ENCODE measurements around the gene MYL12B. TPM values are rescaled to one million over a fixed set of nuclear protein-coding genes. Genes with fewer than 3 reads are reported as not detected.

MYL12B gene
- total RNA-seq = 535 and 537 TPM in 2 replicates

DNA sequence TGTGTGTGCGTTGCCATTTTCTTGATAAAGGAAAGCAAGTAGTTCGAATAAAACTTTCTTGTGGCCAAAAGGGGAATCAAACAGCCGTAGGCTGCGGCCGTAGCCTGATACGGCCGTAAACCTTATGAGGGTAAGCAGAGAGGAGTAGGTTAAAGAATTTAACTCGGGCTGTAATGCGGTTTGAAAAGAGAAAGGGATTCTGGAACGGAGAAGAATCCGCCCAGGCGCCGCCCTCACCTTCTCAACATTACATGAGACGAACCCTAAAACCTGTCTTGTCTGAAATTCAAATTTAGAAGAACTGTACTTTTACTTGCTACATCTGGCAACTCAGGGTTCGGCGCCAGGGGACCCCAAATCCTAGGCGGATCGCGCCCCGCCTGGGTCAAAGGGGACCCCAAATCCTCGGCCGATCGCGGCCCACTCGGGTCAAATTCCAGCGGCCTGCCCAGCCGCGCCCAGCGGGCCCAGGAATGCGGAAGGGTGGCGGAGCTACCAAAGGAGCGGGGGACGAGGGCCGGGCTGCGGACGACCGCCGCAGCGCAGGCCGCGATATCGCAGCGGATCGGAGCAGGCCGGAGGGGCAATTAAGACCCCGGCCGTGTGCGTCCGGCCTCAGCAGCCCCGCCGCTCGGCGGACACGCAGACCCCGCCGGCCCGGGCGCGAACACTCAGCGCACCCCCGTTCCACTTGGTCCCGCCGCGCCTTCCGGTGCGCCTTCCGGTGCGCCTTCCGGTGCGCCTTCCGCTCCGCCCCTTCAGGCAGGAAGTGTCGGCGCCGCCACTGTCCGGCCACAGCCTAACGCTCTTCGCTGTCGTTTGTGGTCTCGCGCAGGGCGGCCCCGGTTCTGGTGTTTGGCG, at the start of gene MYL12B:
MYL12B (plus strand) TSS at position 761 of the 861 bp plus-strand sequence. CDS start 10,766 bp downstream, outside the sequence.
- no peak for DNase-seq (ENCODE audit: low read depth)
- no peaks in the 10 kb centered on the region for H3K36me3 ChIP-seq (ENCODE audit: control insufficient read depth, insufficient read depth, low read length)
- TF ChIP-seq, protein P1, sequence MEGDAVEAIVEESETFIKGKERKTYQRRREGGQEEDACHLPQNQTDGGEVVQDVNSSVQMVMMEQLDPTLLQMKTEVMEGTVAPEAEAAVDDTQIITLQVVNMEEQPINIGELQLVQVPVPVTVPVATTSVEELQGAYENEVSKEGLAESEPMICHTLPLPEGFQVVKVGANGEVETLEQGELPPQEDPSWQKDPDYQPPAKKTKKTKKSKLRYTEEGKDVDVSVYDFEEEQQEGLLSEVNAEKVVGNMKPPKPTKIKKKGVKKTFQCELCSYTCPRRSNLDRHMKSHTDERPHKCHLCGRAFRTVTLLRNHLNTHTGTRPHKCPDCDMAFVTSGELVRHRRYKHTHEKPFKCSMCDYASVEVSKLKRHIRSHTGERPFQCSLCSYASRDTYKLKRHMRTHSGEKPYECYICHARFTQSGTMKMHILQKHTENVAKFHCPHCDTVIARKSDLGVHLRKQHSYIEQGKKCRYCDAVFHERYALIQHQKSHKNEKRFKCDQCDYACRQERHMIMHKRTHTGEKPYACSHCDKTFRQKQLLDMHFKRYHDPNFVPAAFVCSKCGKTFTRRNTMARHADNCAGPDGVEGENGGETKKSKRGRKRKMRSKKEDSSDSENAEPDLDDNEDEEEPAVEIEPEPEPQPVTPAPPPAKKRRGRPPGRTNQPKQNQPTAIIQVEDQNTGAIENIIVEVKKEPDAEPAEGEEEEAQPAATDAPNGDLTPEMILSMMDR (IDR thresholded peaks at IDR 0.05; ENCODE audit: insufficient read depth, low read length, poor library complexity, severe bottlenecking) = no peak
- H3K27me3 ChIP-seq (ENCODE audit: control insufficient read depth, insufficient read depth, low read length) = no peaks in the 10 kb centered on the region
- peak within 1 kb of the TSS; percentile 58 for H3K4me3 ChIP-seq (ENCODE audit: low read depth, low read length)

DNA sequence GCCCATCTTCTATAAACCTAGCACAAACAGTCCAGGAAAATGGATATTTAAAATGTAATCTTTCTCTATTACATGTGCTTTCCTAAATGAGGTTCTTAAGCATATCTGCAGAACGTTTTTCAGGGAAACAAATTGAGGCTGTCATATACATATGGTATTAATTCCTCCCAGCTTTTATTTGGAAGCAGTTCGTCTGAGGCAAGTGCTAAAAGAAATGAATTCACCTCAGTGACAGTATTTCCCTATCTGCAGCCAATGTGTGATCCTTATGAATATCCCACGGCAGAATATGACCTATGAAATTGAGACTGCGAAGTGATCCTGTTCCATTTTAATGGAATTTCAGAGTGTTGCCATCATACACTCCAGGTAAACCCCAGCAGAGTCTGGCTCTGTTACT, 49.3 kb upstream of the MYL12B start:
- Histone ChIP-seq H3K27me3 (ENCODE audit: control insufficient read depth, insufficient read depth, low read length) (no peaks in the 10 kb centered on the region), H3K36me3 (ENCODE audit: control insufficient read depth, insufficient read depth, low read length) (no peaks in the 10 kb centered on the region), H3K4me3 (ENCODE audit: low read depth, low read length) (no peak overlapping the region)
- TF ChIP-seq, protein P1 (IDR thresholded peaks at IDR 0.05; ENCODE audit: insufficient read depth, low read length, poor library complexity, severe bottlenecking) = no peak
- no peak for DNase-seq (ENCODE audit: low read depth)

DNA sequence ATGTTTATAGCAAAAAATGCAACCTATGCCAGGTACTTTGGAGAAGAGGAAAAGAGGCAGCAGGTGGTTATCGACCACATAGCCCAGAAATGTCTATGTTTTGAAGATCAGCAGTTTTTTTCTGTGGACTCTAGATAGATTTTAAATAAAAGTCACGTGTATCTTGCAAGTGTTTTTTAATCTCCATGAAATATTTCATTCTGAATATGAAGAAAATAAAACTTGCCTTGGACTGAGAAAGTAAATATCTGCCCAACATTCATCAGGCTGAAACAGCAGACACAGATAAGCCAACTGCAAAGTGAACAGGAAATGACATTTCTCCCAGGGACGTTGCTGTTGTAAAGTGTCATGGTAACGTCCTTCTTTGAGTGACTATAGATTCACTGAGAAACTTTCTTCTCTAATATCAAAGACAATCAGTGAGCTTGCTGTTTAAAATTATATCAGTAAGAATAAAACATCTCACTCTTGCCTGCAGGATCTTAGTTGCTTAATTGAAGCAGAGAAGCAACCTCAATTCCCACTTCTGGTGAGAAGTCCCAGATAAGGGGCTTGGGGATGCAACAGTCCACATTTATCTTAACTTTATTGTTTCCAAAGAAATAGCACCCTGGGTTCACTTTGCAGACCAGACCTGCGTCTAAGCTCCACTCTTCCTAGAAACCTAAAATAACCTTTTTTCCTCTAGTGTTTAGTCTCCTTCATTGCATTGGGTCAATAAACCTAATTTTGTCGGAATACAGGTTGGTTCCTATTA, 48.5 kb upstream of the MYL12B start:
- Histone ChIP-seq H3K4me3 (ENCODE audit: low read depth, low read length) (no peak overlapping the region), H3K27me3 (ENCODE audit: control insufficient read depth, insufficient read depth, low read length) (no peaks in the 10 kb centered on the region), H3K36me3 (ENCODE audit: control insufficient read depth, insufficient read depth, low read length) (no peaks in the 10 kb centered on the region)
- TF ChIP-seq, protein P1 (IDR thresholded peaks at IDR 0.05; ENCODE audit: insufficient read depth, low read length, poor library complexity, severe bottlenecking) = no peak
- no peak for DNase-seq (ENCODE audit: low read depth)

DNA sequence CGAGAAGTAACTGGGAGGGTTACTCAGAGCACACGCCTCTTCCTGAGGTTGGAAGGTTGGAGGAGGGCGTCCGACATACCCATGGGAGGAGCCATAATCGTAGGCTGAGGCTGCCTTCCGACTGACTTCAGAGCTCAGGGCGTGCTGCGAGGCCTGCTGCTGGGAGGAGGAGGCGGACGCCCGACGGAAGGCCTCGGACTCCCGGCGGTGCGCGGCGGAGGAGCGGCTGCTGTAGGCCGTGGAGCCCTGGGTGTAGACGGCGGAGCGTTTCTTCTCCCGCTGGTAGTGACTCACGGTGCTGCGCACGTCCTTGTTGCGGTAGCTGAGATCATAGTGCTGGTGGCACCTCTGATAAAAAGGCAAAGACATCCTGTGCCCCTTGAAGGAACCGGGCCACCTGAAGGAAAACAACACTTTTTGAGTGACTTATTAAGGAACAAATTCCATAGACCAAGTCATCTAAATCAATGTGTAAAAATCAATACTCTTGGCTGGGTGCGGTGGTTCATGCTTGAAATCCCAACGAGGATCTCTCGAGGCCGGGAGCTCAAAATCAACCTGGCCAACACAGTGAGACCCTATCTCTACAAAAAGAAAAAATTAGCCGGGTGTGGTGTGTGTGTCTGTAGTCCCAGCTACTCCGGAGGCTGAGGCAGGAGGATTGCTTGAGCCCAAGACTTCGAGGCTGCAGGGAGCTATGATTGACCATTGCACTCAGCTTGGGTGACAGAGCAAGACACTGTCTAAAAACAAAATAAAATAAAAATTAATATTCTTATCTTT, 46.9 kb upstream of the MYL12B start:
- Histone ChIP-seq H3K36me3 (ENCODE audit: control insufficient read depth, insufficient read depth, low read length) (no peaks in the 10 kb centered on the region), H3K27me3 (ENCODE audit: control insufficient read depth, insufficient read depth, low read length) (no peaks in the 10 kb centered on the region), H3K4me3 (ENCODE audit: low read depth, low read length) (no peak overlapping the region)
- TF ChIP-seq, protein P1 (IDR thresholded peaks at IDR 0.05; ENCODE audit: insufficient read depth, low read length, poor library complexity, severe bottlenecking) = no peak
- DNase-seq (ENCODE audit: low read depth) = no peak

- Histone ChIP-seq H3K4me3 (ENCODE audit: low read depth, low read length) (no peak overlapping the region), H3K36me3 (ENCODE audit: control insufficient read depth, insufficient read depth, low read length) (no peaks in the 10 kb centered on the region), H3K27me3 (ENCODE audit: control insufficient read depth, insufficient read depth, low read length) (no peaks in the 10 kb centered on the region)
- TF ChIP-seq, protein P1 (IDR thresholded peaks at IDR 0.05; ENCODE audit: insufficient read depth, low read length, poor library complexity, severe bottlenecking) = no peak
- DNase-seq (ENCODE audit: low read depth) = no peak
These were observed 44.9 kb upstream of the MYL12B start for GRCh38 chr18:3216987-3217386.

Measured in kidney epithelial cell (primary cell).